ENCODE data around the gene L1CAM. TPM values are rescaled to one million over a fixed set of nuclear protein-coding genes. Genes with fewer than 3 reads are reported as not detected.

Gene L1CAM
- total and polyA plus RNA-seq, 9 of the 15 experiments (the other 6 are each of a cell fraction or from before 2014, with no cell fraction given), result 0.09 to 0.86 (median 0.26) TPM; not detected in 3

DNA sequence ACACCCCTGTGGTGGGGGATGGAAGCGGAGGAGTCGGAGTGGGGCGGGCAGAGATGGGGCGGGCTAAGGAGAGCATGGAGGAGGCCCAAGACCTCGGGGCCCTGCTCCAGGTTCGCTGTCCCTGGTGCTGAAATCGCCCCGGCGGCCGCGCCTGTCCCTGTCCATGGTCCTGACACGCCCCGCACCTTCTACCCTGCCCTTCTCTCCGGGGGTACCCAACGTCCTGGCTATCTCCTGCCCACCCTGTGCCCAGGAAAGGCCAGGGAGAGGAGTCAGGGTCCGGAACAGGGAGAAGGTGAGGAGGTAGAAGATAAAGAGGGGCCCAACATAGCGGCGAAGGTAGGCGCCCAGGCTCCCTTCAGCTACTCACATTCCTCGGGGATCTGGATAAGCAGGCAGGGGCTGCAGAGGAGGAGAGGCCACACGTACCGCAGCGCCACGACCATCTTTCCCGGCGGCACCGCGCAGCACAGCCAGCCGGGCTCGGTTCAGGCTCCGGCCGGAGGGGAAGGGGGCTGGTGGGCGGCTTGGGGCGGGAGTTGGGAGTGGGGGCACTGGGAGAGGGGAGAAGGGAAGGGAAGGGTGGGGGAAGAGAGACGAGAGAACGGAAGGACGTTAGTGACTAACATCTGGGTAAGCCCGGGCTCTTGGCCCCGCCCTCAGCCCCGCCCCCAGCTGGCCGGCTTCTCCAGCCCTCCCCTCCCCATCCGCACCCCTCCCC lies 10.4 kb downstream of the L1CAM start:
- no TSS peak for BruUV-seq (replicated peaks)
- ATAC-seq, result peak; percentile 86
- H3K36me3 ChIP-seq (ENCODE audit: control insufficient read depth, insufficient read depth, low read length), result no peaks in the 10 kb centered on the region
- intact Hi-C loops (cut with micrococcal nuclease), result no loop called here
- 0 out of 2 replicates have a peak, but pooled peaks cover 8% of the 10 kb centered on the region for H4K20me1 ChIP-seq (replicated peaks; ENCODE audit: control insufficient read depth, insufficient read depth, low read length)
- peak; percentile 65 to 88 (median 84) for DNase-seq (ENCODE audit: extremely low read depth in 1 of 4, low spot score in 3 of 4)
- no peak overlapping the region for H3K4me3 ChIP-seq
- H3K79me2 ChIP-seq (ENCODE audit: control insufficient read depth, insufficient read depth, low read length), result no peaks in the 10 kb centered on the region
- no peaks in the 10 kb centered on the region for H3K9me3 ChIP-seq (replicated peaks; ENCODE audit: control insufficient read depth, insufficient read depth, low read depth, low read length)
- peaks cover 0 to 20% of the 10 kb centered on the region in 2 experiments; a peak in 2 of 5 replicates for H3K4me1 ChIP-seq (replicated peaks in 1 of 2; ENCODE audit: control insufficient read depth in 2 of 2, insufficient read depth in 2 of 2, low read length in 2 of 2)
- no peak overlapping the region for H3K27ac ChIP-seq (ENCODE audit: extremely low read depth, low read depth, low read length)
- H2AFZ ChIP-seq (ENCODE audit: low read depth, low read length), result no peak overlapping the region
- peaks cover 0 to 44% of the 10 kb centered on the region in 2 experiments; a peak in 2 of 5 replicates for H3K27me3 ChIP-seq (ENCODE audit: control insufficient read depth in 2 of 2, insufficient read depth in 2 of 2, low read length in 2 of 2)
- ChIA-PET POLR2A (no interaction called here), CTCF (ENCODE audit: low intra/inter-chr PET ratio) (no interaction called here)
- no peak overlapping the region for H3K4me2 ChIP-seq (ENCODE audit: insufficient read depth, low read length)
- under 1% methylated on average over 16 of the region's 42 CpGs for WGBS (ENCODE audit: insufficient coverage, low coverage, missing lambda C conversion rate)
- in situ Hi-C loops (cut with MboI), result no loop called here
- no peak overlapping the region for H3K9ac ChIP-seq (ENCODE audit: insufficient read depth in 1 of 2, low read depth in 2 of 2, low read length in 2 of 2)
- H3K9me1 ChIP-seq (ENCODE audit: control insufficient read depth, insufficient read depth, low read length), result no peaks in the 10 kb centered on the region
- no peak for FAIRE-seq
- TF ChIP-seq NFATC3 (IDR thresholded peaks at IDR 0.05) (no peak), SREBF1 (IDR thresholded peaks at IDR 0.05; ENCODE audit: borderline replicate concordance, low read depth, low read length) (peak; percentile 89; the same call in 1 of the 2 replicates), ZNF644 (tag; IDR thresholded peaks at IDR 0.05; ENCODE audit: low read depth) (peak; percentile 94), TOE1 (IDR thresholded peaks at IDR 0.05; ENCODE audit: borderline replicate concordance) (no peak), TOE1 (CRISPR knock-in tag; IDR thresholded peaks at IDR 0.05; ENCODE audit: borderline replicate concordance, low read depth) (peak; percentile 99), DNMT1 (IDR thresholded peaks at IDR 0.05) (no peak)
- TF ChIP-seq, protein P1, sequence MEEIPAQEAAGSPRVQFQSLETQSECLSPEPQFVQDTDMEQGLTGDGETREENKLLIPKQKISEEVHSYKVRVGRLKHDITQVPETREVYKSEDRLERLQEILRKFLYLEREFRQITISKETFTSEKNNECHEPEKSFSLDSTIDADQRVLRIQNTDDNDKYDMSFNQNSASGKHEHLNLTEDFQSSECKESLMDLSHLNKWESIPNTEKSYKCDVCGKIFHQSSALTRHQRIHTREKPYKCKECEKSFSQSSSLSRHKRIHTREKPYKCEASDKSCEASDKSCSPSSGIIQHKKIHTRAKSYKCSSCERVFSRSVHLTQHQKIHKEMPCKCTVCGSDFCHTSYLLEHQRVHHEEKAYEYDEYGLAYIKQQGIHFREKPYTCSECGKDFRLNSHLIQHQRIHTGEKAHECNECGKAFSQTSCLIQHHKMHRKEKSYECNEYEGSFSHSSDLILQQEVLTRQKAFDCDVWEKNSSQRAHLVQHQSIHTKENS (CRISPR knock-in tag; IDR thresholded peaks at IDR 0.05), result no peak
- TF ChIP-seq, protein P2, sequence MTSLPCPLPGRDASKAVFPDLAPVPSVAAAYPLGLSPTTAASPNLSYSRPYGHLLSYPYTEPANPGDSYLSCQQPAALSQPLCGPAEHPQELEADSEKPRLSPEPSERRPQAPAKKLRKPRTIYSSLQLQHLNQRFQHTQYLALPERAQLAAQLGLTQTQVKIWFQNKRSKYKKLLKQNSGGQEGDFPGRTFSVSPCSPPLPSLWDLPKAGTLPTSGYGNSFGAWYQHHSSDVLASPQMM (CRISPR knock-in tag; IDR thresholded peaks at IDR 0.05), result no peak
- TF ChIP-seq, protein P3, sequence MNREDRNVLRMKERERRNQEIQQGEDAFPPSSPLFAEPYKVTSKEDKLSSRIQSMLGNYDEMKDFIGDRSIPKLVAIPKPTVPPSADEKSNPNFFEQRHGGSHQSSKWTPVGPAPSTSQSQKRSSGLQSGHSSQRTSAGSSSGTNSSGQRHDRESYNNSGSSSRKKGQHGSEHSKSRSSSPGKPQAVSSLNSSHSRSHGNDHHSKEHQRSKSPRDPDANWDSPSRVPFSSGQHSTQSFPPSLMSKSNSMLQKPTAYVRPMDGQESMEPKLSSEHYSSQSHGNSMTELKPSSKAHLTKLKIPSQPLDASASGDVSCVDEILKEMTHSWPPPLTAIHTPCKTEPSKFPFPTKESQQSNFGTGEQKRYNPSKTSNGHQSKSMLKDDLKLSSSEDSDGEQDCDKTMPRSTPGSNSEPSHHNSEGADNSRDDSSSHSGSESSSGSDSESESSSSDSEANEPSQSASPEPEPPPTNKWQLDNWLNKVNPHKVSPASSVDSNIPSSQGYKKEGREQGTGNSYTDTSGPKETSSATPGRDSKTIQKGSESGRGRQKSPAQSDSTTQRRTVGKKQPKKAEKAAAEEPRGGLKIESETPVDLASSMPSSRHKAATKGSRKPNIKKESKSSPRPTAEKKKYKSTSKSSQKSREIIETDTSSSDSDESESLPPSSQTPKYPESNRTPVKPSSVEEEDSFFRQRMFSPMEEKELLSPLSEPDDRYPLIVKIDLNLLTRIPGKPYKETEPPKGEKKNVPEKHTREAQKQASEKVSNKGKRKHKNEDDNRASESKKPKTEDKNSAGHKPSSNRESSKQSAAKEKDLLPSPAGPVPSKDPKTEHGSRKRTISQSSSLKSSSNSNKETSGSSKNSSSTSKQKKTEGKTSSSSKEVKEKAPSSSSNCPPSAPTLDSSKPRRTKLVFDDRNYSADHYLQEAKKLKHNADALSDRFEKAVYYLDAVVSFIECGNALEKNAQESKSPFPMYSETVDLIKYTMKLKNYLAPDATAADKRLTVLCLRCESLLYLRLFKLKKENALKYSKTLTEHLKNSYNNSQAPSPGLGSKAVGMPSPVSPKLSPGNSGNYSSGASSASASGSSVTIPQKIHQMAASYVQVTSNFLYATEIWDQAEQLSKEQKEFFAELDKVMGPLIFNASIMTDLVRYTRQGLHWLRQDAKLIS (CRISPR knock-in tag; IDR thresholded peaks at IDR 0.05), result peak; percentile 99
- TF ChIP-seq, protein P4, sequence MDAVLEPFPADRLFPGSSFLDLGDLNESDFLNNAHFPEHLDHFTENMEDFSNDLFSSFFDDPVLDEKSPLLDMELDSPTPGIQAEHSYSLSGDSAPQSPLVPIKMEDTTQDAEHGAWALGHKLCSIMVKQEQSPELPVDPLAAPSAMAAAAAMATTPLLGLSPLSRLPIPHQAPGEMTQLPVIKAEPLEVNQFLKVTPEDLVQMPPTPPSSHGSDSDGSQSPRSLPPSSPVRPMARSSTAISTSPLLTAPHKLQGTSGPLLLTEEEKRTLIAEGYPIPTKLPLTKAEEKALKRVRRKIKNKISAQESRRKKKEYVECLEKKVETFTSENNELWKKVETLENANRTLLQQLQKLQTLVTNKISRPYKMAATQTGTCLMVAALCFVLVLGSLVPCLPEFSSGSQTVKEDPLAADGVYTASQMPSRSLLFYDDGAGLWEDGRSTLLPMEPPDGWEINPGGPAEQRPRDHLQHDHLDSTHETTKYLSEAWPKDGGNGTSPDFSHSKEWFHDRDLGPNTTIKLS (IDR thresholded peaks at IDR 0.05; ENCODE audit: borderline replicate concordance, low read depth), result no peak

Measured in K562 (cell line).